HepG2 (cell line): ENCODE data around the gene CD40. TPM values are rescaled to one million over a fixed set of nuclear protein-coding genes. Genes with fewer than 3 reads are reported as not detected.

Experiments used
- ATAC-seq: fragments of 200-7000 bp; cut with Tn5 transposase; 3 replicates; pipeline ENCODE4 v1.9.1; 2020; ENCODE audit warnings: mild to moderate bottlenecking, moderate library complexity
- BruUV-seq: library from RNA; stranded (reverse); fragments of 400-500 nt; replicated peaks from 2 replicates; lab custom pipeline; 2021; lab: Mats Ljungman, UMichigan
- CTCF ChIA-PET: fragments of 300-600 bp; formaldehyde crosslinking; extraction: SDS; loops from one replicate; lab custom pipeline; 2021; ENCODE audit warnings: low total read pairs, inconsistent platforms, low intra/inter-chr PET ratio; lab: Yijun Ruan, JAX
- POLR2A ChIA-PET: fragments of 350-600 bp; sonication (Branson Sonifier 250); formaldehyde crosslinking; loops from one replicate; lab custom pipeline; 2020; ENCODE audit warnings: antibody characterized with exemption, inconsistent platforms; lab: Yijun Ruan, JAX
- DNase-seq: peaks from one replicate; pipeline ENCODE4 v3.0.0-alpha.2; 2015; ENCODE audit warnings: low spot score
- FAIRE-seq: peaks from 3 replicates; lab custom pipeline; 2011; peaks lifted over from hg19 to GRCh38; lab: Jason Lieb, UNC
- H2AFZ ChIP-seq: one replicate; pipeline ENCODE4 v1.6.1; 2011; ENCODE audit warnings: low read length, inconsistent platforms
- H3K27ac ChIP-seq: fragments of 300-600 bp; 3 replicates; pipeline ENCODE4 v1.8.0; 2011; ENCODE audit warnings: mixed run types, mild to moderate bottlenecking, mixed read lengths, low read length, inconsistent platforms; ENCODE audit not compliant: insufficient read depth; ENCODE audit errors: extremely low read length
- H3K27me3 ChIP-seq, 2 experiments: fragments of 200-600 bp in 1 of 2; 2 replicates in 1 of 2; 3 replicates in 1 of 2; pipeline versions ENCODE4 v1.6.0 to v1.8.0; 2011; ENCODE audit warnings: low read length in 2 of 2, mild to moderate bottlenecking in 2 of 2, moderate library complexity in 2 of 2, inconsistent platforms in 1 of 2; ENCODE audit not compliant: insufficient read depth in 2 of 2, control insufficient read depth in 1 of 2
- H3K36me3 ChIP-seq, 2 experiments: fragments of 200-600 bp in 1 of 2; replicated peaks in 1 of 2; 2 replicates in 1 of 2; 3 replicates in 1 of 2; pipeline versions ENCODE4 v1.5.1 to v1.8.0; 2011; ENCODE audit warnings: low read length in 2 of 2, inconsistent platforms in 1 of 2; ENCODE audit not compliant: insufficient read depth in 2 of 2, control insufficient read depth in 1 of 2
- H3K4me1 ChIP-seq: 2 replicates; pipeline ENCODE4 v1.5.1; 2012; ENCODE audit warnings: low read length, inconsistent platforms; ENCODE audit not compliant: insufficient read depth
- H3K4me2 ChIP-seq: 2 replicates; pipeline ENCODE4 v1.6.0; 2011; ENCODE audit warnings: low read depth, low read length, inconsistent platforms
- H3K4me3 ChIP-seq, 3 experiments: fragments of 200-600 bp in 1 of 3; sonication (generic), shearing (Covaris generic) in 1 of 3; replicated peaks in 1 of 3; 2 replicates each; pipeline ENCODE4 v1.5.1; 2011 to 2016; ENCODE audit warnings: low read length in 3 of 3, inconsistent platforms in 2 of 3, low read depth in 2 of 3, mild to moderate bottlenecking in 2 of 3, control low read depth in 1 of 3, mixed read lengths in 1 of 3; ENCODE audit not compliant: insufficient read depth in 1 of 3
- H3K79me2 ChIP-seq: one replicate; pipeline ENCODE4 v1.6.1; 2011; ENCODE audit warnings: low read length, inconsistent platforms; ENCODE audit not compliant: insufficient read depth
- H3K9ac ChIP-seq: 2 replicates; pipeline ENCODE4 v1.6.0; 2011; ENCODE audit warnings: mild to moderate bottlenecking, low read depth, low read length, inconsistent platforms; ENCODE audit not compliant: insufficient read depth
- H3K9me3 ChIP-seq: 2 replicates; pipeline ENCODE4 v1.5.1; 2012; ENCODE audit warnings: mild to moderate bottlenecking, low read length
- H4K20me1 ChIP-seq: 2 replicates; pipeline ENCODE4 v1.6.0; 2011; ENCODE audit warnings: inconsistent platforms, mild to moderate bottlenecking, low read length, moderate library complexity; ENCODE audit not compliant: insufficient read depth
- BATF2 ChIP-seq: sonication (generic); formaldehyde crosslinking; IDR thresholded peaks from 2 replicates; pipeline ENCODE4 v1.8.0; 2022; ENCODE audit warnings: mild to moderate bottlenecking, missing genetic modification reagents, moderate library complexity
- ELF4 ChIP-seq: sonication (generic); formaldehyde crosslinking; IDR thresholded peaks from 2 replicates; pipeline ENCODE4 v1.5.0; 2020; ENCODE audit warnings: missing genetic modification reagents, mild to moderate bottlenecking, moderate library complexity, borderline replicate concordance
- MNT ChIP-seq: fragments of 450-650 bp; IDR thresholded peaks from 2 replicates; pipeline ENCODE4 v1.6.1; 2016
- ZKSCAN1 ChIP-seq: fragments of 150-350 bp; IDR thresholded peaks from 2 replicates; pipeline ENCODE4 v1.6.1; 2014; ENCODE audit warnings: low read length
- ZNF121 ChIP-seq: sonication (generic); formaldehyde crosslinking; IDR thresholded peaks from 2 replicates; pipeline ENCODE4 v1.5.0; 2020; ENCODE audit warnings: mild to moderate bottlenecking, missing genetic modification reagents
- ZNF34 ChIP-seq: sonication (generic); formaldehyde crosslinking; IDR thresholded peaks from 2 replicates; pipeline ENCODE4 v1.4.0; 2020; ENCODE audit warnings: mild to moderate bottlenecking, missing genetic modification reagents, borderline replicate concordance
- WGBS: methylation state at CpG from one replicate; pipeline ENCODE4 v1.1.6; 2017; ENCODE audit warnings: low lambda C conversion rate; 5-methylcytosine and 5-hydroxymethylcytosine counted together
- in situ Hi-C: cut with HindIII; loops from 2 replicates; pipeline ENCODE4 v1.10.0; 2017; ENCODE audit warnings: low pct_unique_long_range_greater_than_20kb; ENCODE audit not compliant: extremely low pct_ligation_motif_present
- intact Hi-C: fragments of 100-400 bp; cut with micrococcal nuclease; formaldehyde crosslinking; loops from one replicate; pipeline ENCODE4 v1.10.0; 2022; ENCODE audit not compliant: unreplicated experiment
- polyA plus RNA-seq, 8 experiments: library from polyadenylated mRNA; depleted of rRNA in 3 of 8; stranded (reverse) in 7 of 8; unstranded in 1 of 8; fragments of >200 nt; fragmentation: Illumina TruSeq in 4 of 8; extraction: Trizol in 4 of 8; gene quantifications; 2 replicates each; pipeline versions ENCODE4 v1.2.1 to v1.2.3, GENCODE V29; 2011 to 2016; ENCODE audit warnings: low read depth in 4 of 8, missing spikeins in 1 of 8, mixed read lengths in 1 of 8; ENCODE audit not compliant: insufficient read depth in 1 of 8
- total RNA-seq, 5 experiments: library from RNA; depleted of rRNA; stranded (reverse); fragments of >200 nt; fragmentation: Illumina TruSeq; extraction: Trizol; gene quantifications; 2 replicates each; pipeline ENCODE4 v1.2.3, GENCODE V29; 2016; ENCODE audit warnings: low read depth in 1 of 5
- TF ChIP-seq, protein P1 (sequence below): IDR thresholded peaks from 2 replicates; pipeline ENCODE4 v1.6.1; 2016; ENCODE audit warnings: mild to moderate bottlenecking, missing biosample characterization, missing genetic modification reagents

The CD40 gene
- total and polyA plus RNA-seq, 2 of the 13 experiments (the other 11 are each of a cell fraction or from before 2014, with no cell fraction given): 4.6 to 13.4 TPM

GRCh38 chr20:46084805-46085178 lies 33.3 kb upstream of the CD40 start:
- FAIRE-seq (no peak), DNase-seq (no peak)
- no peaks in the 10 kb centered on the region; a peak in 1 of 5 replicates for H3K27me3 ChIP-seq
- CTCF ChIA-PET: no interaction called here
- no peak overlapping the region for H2AFZ ChIP-seq
- TF ChIP-seq, protein P1, sequence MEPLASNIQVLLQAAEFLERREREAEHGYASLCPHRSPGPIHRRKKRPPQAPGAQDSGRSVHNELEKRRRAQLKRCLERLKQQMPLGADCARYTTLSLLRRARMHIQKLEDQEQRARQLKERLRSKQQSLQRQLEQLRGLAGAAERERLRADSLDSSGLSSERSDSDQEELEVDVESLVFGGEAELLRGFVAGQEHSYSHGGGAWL (CRISPR knock-in tag): no peak
- TF ChIP-seq BATF2 (CRISPR knock-in tag) (0 out of 2 replicates have a peak, but pooled peaks have one; percentile 16), ZNF34 (CRISPR knock-in tag) (no peak), ZNF121 (CRISPR knock-in tag) (0 out of 2 replicates have a peak, but pooled peaks have one; percentile 2), ELF4 (CRISPR knock-in tag) (0 out of 2 replicates have a peak, but pooled peaks have one; percentile 33), ZKSCAN1 (0 out of 2 replicates have a peak, but pooled peaks have one; percentile 60), MNT (0 out of 2 replicates have a peak, but pooled peaks have one; percentile 2)
- TF ChIP-seq, all 625 proteins: peak for 5
- no peak overlapping the region for H3K4me3 ChIP-seq
- intact Hi-C loops (loop anchor here (5.0 kb wide), 1 partner anchor 112 kb away; the partner anchor contains the start of gene ZNF335), in situ Hi-C loops (loop anchor here (5.0 kb wide), 1 partner anchor 62 kb away; no protein-coding TSS in a partner anchor)
- no peak overlapping the region for H3K9ac ChIP-seq
- H3K79me2 ChIP-seq: peaks cover 96% of the 10 kb centered on the region
- H4K20me1 ChIP-seq: peaks cover 80% of the 10 kb centered on the region
- BruUV-seq: no TSS peak
- no peak for ATAC-seq
- peaks cover 0 to 1% of the 10 kb centered on the region in 2 experiments; a peak in 2 of 5 replicates for H3K36me3 ChIP-seq
- no peaks in the 10 kb centered on the region for H3K9me3 ChIP-seq
- H3K4me2 ChIP-seq: peak overlapping the region; percentile 13; the same call in 1 of the 2 replicates
- POLR2A ChIA-PET: no interaction called here
- no peak overlapping the region for H3K27ac ChIP-seq
- H3K4me1 ChIP-seq: peaks cover 46% of the 10 kb centered on the region
- WGBS: 95% methylated on average over 3 of the region's 3 CpGs
